GM12878 (cell line): Measurements from ENCODE around the gene CTDNEP1. TPM values are rescaled to one million over a fixed set of nuclear protein-coding genes. Genes with fewer than 3 reads are reported as not detected.

Source experiments
- CHD1 ChIP-seq: IDR thresholded peaks from 2 replicates; pipeline ENCODE4 v1.6.1; 2012; ENCODE audit warnings: low read depth, low read length, improper control_type of control experiment
- CREB1 ChIP-seq: IDR thresholded peaks from 2 replicates; pipeline ENCODE4 v1.6.1; 2012; ENCODE audit warnings: low read depth, mild to moderate bottlenecking, inconsistent platforms
- CREM ChIP-seq: IDR thresholded peaks from 2 replicates; pipeline ENCODE4 v1.6.1; 2014; ENCODE audit warnings: antibody characterized with exemption, low read depth
- FOXM1 ChIP-seq: IDR thresholded peaks from 2 replicates; pipeline ENCODE4 v1.6.1; 2012; ENCODE audit warnings: low read depth, mild to moderate bottlenecking, inconsistent platforms, low read length, moderate library complexity
- HCFC1 ChIP-seq: fragments of 150-350 bp; IDR thresholded peaks from 2 replicates; pipeline ENCODE4 v1.6.1; 2014; ENCODE audit warnings: low read length
- KDM1A ChIP-seq: fragments of 200-600 bp; sonication (generic); IDR thresholded peaks from 2 replicates; pipeline ENCODE4 v1.6.1; 2016; ENCODE audit warnings: borderline replicate concordance
- MEF2A ChIP-seq: IDR thresholded peaks from 2 replicates; pipeline ENCODE4 v1.6.1; 2011; ENCODE audit warnings: low read depth, mild to moderate bottlenecking, low read length, moderate library complexity; ENCODE audit not compliant: insufficient read depth
- MXI1 ChIP-seq: fragments of 150-350 bp; IDR thresholded peaks from 2 replicates; pipeline ENCODE4 v1.6.1; 2011; ENCODE audit warnings: low read depth, mild to moderate bottlenecking, inconsistent platforms, low read length, improper control_type of control experiment
- MYB ChIP-seq: fragments of 150-350 bp; IDR thresholded peaks from 2 replicates; pipeline ENCODE4 v1.6.1; 2014; ENCODE audit warnings: mild to moderate bottlenecking, low read depth, low read length, borderline replicate concordance
- RAD21 ChIP-seq: IDR thresholded peaks from 2 replicates; pipeline ENCODE4 v1.6.1; 2011; ENCODE audit warnings: mild to moderate bottlenecking, low read depth, low read length, moderate library complexity; ENCODE audit not compliant: insufficient read depth
- RUNX3 ChIP-seq: IDR thresholded peaks from 2 replicates; pipeline ENCODE4 v1.6.1; 2012; ENCODE audit warnings: low read length, inconsistent platforms
- SMARCA5 ChIP-seq: fragments of 450-650 bp; IDR thresholded peaks from 2 replicates; pipeline ENCODE4 v1.6.1; 2017; ENCODE audit warnings: mild to moderate bottlenecking
- polyA plus RNA-seq, 11 experiments: library from polyadenylated mRNA; depleted of rRNA in 4 of 11; unstranded in 6 of 11; stranded (reverse) in 5 of 11; fragments of >200 nt; fragmentation: Nextera tagmentation in 4 of 11; fragmentation: Illumina TruSeq in 1 of 11; extraction: Ambion mirVana in 4 of 11; extraction: Trizol in 1 of 11; gene quantifications; 1 replicate in 1 of 11; 2 replicates in 10 of 11; pipeline versions ENCODE4 v1.2.1 to v1.2.3, GENCODE V29; 2011 to 2016; ENCODE audit warnings: inconsistent platforms in 2 of 11, missing spikeins in 2 of 11, low read depth in 1 of 11
- total RNA-seq, 4 experiments: library from RNA; depleted of rRNA in 3 of 4; stranded (reverse); fragments of >200 nt in 3 of 4; fragmentation: Illumina TruSeq in 1 of 4; extraction: Trizol in 1 of 4; gene quantifications; 2 replicates each; pipeline versions ENCODE4 v1.2.1 to v1.2.3, GENCODE V29; 2013 to 2021
- TF ChIP-seq, protein P1 (sequence below): fragments of 450-650 bp; IDR thresholded peaks from 2 replicates; pipeline ENCODE4 v1.6.1; 2018; ENCODE audit warnings: borderline replicate concordance, mild to moderate bottlenecking; ENCODE audit not compliant: partially characterized antibody
- TF ChIP-seq, protein P2 (sequence below): fragments of 450-650 bp; formaldehyde crosslinking; IDR thresholded peaks from 2 replicates; pipeline ENCODE4 v1.5.0; 2022; ENCODE audit warnings: mild to moderate bottlenecking, missing genetic modification characterization
- TF ChIP-seq, protein P3 (sequence below): fragments of 150-350 bp; IDR thresholded peaks from 2 replicates; pipeline ENCODE4 v1.6.1; 2016; ENCODE audit warnings: low read depth, low read length

CTDNEP1 gene
- total and polyA plus RNA-seq, 10 of the 15 experiments (the other 5 are each of a cell fraction or from before 2014, with no cell fraction given) = 23.7 to 176 (median 30.3) TPM

DNA sequence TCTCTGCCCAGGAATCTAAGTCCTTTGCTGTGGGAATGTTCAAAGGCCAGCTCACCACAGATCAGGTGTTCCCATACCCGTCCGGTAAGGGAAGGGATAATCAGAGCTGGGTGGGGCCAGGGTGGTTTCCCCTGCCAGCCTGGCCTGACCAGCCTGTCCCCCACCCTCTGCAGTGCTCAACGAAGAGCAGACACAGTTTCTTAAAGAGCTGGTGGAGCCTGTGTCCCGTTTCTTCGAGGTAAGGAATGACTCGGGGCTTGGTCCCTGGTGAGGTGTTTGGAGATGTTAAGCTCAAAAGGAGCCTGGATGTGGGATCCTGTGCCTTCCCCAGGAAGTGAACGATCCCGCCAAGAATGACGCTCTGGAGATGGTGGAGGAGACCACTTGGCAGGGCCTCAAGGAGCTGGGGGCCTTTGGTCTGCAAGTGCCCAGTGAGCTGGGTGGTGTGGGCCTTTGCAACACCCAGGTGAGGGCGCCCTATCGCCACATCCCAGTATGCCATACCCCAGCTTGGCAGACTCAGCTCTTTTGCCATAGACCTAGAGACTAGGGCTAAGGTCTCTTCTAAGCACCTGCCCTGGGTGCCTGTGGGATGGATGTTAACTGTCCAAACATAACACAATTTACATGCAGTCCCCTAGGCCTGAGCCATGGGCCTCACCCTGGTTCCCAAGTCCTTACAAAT is 30.8 kb downstream of the CTDNEP1 start (continued):
- TF ChIP-seq, protein P1, sequence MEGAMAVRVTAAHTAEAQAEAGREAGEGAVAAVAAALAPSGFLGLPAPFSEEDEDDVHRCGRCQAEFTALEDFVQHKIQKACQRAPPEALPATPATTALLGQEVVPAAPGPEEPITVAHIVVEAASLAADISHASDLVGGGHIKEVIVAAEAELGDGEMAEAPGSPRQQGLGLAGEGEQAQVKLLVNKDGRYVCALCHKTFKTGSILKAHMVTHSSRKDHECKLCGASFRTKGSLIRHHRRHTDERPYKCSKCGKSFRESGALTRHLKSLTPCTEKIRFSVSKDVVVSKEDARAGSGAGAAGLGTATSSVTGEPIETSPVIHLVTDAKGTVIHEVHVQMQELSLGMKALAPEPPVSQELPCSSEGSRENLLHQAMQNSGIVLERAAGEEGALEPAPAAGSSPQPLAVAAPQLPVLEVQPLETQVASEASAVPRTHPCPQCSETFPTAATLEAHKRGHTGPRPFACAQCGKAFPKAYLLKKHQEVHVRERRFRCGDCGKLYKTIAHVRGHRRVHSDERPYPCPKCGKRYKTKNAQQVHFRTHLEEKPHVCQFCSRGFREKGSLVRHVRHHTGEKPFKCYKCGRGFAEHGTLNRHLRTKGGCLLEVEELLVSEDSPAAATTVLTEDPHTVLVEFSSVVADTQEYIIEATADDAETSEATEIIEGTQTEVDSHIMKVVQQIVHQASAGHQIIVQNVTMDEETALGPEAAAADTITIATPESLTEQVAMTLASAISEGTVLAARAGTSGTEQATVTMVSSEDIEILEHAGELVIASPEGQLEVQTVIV = no peak
- TF ChIP-seq MYB (no peak), CREM (no peak), KDM1A (no peak), MEF2A (no peak), FOXM1 (peak; percentile 38; the same call in 1 of the 2 replicates), RUNX3 (0 out of 2 replicates have a peak, but pooled peaks have one; percentile 5), CREB1 (no peak), RAD21 (peak; percentile 45), MXI1 (no peak), HCFC1 (0 out of 2 replicates have a peak, but pooled peaks have one; percentile 28), SMARCA5 (peak; percentile 79), CHD1 (0 out of 2 replicates have a peak, but pooled peaks have one; percentile 10)
- TF ChIP-seq, protein P2, sequence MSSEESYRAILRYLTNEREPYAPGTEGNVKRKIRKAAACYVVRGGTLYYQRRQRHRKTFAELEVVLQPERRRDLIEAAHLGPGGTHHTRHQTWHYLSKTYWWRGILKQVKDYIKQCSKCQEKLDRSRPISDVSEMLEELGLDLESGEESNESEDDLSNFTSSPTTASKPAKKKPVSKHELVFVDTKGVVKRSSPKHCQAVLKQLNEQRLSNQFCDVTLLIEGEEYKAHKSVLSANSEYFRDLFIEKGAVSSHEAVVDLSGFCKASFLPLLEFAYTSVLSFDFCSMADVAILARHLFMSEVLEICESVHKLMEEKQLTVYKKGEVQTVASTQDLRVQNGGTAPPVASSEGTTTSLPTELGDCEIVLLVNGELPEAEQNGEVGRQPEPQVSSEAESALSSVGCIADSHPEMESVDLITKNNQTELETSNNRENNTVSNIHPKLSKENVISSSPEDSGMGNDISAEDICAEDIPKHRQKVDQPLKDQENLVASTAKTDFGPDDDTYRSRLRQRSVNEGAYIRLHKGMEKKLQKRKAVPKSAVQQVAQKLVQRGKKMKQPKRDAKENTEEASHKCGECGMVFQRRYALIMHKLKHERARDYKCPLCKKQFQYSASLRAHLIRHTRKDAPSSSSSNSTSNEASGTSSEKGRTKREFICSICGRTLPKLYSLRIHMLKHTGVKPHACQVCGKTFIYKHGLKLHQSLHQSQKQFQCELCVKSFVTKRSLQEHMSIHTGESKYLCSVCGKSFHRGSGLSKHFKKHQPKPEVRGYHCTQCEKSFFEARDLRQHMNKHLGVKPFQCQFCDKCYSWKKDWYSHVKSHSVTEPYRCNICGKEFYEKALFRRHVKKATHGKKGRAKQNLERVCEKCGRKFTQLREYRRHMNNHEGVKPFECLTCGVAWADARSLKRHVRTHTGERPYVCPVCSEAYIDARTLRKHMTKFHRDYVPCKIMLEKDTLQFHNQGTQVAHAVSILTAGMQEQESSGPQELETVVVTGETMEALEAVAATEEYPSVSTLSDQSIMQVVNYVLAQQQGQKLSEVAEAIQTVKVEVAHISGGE (CRISPR knock-in tag) = no peak
- TF ChIP-seq, protein P3, sequence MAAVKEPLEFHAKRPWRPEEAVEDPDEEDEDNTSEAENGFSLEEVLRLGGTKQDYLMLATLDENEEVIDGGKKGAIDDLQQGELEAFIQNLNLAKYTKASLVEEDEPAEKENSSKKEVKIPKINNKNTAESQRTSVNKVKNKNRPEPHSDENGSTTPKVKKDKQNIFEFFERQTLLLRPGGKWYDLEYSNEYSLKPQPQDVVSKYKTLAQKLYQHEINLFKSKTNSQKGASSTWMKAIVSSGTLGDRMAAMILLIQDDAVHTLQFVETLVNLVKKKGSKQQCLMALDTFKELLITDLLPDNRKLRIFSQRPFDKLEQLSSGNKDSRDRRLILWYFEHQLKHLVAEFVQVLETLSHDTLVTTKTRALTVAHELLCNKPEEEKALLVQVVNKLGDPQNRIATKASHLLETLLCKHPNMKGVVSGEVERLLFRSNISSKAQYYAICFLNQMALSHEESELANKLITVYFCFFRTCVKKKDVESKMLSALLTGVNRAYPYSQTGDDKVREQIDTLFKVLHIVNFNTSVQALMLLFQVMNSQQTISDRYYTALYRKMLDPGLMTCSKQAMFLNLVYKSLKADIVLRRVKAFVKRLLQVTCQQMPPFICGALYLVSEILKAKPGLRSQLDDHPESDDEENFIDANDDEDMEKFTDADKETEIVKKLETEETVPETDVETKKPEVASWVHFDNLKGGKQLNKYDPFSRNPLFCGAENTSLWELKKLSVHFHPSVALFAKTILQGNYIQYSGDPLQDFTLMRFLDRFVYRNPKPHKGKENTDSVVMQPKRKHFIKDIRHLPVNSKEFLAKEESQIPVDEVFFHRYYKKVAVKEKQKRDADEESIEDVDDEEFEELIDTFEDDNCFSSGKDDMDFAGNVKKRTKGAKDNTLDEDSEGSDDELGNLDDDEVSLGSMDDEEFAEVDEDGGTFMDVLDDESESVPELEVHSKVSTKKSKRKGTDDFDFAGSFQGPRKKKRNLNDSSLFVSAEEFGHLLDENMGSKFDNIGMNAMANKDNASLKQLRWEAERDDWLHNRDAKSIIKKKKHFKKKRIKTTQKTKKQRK = no peak
